AG10803 (cell line): Measurements from ENCODE around the gene CCNQ.

Experiments used
- DNase-seq: peaks from one replicate; pipeline ENCODE4 v3.0.0; 2010; ENCODE audit warnings: low read depth
- H3K4me3 ChIP-seq: 2 replicates; pipeline ENCODE4 v1.5.1; 2011; ENCODE audit warnings: mild to moderate bottlenecking, low read length, control low read depth
- CTCF ChIP-seq: conservative IDR thresholded peaks from 2 replicates; pipeline ENCODE4 v1.5.1; 2011; ENCODE audit warnings: mild to moderate bottlenecking, low read length, control low read depth, inconsistent platforms

CCNQ gene

DNA sequence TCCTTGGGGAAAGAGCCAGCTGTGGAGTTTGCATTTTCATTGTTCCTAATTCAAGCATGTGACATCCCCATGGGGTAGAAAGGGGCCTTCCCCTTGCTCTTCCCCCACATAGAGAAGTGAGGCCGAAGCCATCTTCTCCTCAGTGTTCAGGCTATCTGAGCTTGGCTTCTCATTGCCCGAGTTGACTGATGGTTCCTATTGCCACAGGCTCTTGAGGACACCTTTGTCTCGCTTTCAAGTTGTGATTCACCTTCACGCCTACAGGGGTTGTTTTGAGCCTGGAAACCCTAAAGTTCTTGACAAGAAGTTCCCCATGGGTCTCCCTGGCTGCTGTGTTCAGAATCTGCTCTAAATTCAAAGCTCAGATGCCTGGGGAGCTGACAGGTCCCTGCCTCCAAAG lies 25.0 kb downstream of the CCNQ start:
- DNase-seq = no peak
- no peak overlapping the region for H3K4me3 ChIP-seq
- TF ChIP-seq CTCF = no peak

DNA sequence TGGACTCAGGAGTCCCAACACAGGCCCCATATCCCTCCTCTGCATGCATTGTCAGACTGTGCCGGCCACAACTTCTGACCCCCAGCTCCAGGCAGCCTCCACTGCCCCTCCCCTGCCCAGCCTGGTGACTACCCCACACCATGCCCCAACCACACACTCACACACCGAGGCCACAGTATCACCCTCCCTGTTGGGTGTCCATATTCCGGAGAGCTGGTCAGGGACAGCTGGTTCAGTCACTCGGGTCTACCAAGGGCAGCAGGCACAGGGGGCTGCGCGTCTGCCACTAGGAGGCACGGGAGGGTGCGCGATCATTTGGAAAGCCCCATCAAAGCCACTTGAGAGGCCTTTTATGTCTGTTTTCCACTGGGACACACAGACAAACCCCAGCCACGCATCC lies 26.3 kb downstream of the CCNQ start:
- TF ChIP-seq CTCF = no peak
- H3K4me3 ChIP-seq = no peak overlapping the region
- DNase-seq = no peak

DNA sequence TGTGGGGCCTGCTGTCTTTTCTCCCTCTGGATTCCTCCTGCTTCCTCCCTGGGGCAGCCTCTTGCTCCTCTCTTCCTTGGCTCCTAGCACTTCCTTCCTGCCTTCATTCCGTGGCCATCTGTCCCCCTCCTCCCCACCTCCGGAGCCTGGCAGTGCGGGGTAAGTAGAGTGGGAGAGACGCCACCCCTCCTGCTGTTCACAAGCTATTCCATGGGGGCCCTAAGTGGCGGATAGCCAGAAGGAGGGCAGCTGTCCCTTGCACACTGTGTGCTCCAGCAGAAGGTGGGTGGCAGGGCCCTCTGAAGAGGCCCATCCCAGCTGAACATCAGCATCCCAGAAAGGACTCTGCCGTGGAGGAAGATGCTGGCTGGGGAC lies 27.4 kb downstream of the CCNQ start:
- H3K4me3 ChIP-seq = no peak overlapping the region
- no peak for DNase-seq
- no peak for TF ChIP-seq CTCF

GRCh38 chrX:153569475-153569874 lies 29.5 kb downstream of the CCNQ start:
- no peak overlapping the region for H3K4me3 ChIP-seq
- no peak for DNase-seq
- no peak for TF ChIP-seq CTCF

DNA sequence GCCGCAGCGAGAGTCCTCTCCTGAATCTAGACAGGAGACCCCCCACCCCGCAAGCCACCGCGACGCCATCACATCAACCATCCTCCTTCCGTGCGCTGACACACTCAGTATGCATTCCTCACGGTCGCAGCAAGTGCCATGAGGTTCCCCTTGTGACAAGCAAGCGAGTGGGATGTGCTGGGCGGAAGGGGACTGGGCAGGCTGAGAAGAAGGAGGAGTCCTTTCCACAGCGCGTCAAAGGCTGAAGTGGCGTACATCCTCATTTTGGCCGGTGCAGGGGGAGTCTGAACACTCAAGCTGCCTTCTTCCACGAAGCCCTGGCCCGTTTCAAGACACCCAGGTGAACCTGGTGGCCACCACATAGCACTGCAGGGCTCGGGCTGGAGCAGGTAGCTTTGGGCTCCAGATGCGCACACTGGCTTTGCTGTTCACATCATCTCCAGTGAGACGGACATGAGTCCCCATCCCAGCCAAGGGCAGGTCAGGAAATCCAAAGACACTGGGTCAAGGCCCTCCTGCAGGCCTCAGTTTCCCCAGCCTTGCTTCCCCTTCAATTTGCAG lies 30.4 kb downstream of the CCNQ start:
- TF ChIP-seq CTCF = no peak
- H3K4me3 ChIP-seq = no peak overlapping the region
- DNase-seq = no peak

DNA sequence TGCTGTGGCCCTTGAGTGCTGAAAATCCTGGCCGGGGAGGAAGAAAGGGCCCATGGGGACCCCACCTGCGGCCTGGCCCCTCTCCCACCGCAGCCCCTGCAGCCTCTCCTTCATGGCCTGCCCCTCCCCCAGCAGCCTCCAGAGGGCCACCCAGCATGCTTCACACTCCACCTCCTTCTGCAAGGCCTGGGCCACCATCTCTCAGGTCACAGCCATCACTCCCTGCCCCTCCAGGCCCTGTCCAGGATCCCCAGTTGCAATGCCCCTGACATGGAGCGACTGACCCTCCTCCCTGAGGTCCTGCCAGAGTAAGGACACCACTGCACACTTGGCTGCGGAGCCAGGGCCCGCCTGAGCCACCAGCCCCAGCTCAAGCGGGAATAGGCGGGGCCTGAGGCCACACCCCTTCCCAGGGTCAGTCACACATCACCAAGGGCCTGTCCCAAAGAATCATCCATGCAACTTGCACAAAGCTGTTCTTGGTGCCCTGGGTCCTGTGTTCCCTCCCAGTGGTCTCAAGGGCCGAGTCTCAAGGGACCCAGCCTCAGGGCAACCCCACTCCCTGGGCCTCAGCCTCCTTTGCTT lies 32.9 kb downstream of the CCNQ start:
- H3K4me3 ChIP-seq = no peak overlapping the region
- TF ChIP-seq CTCF = no peak
- DNase-seq = no peak

GRCh38 chrX:153564047-153564606 lies 34.8 kb downstream of the CCNQ start:
- DNase-seq = no peak
- no peak overlapping the region for H3K4me3 ChIP-seq
- no peak for TF ChIP-seq CTCF
